ENCODE data around the gene IPO13.

IPO13 gene

GRCh38 chr1:44015206-44015605 is 68.5 kb downstream of the IPO13 start:
- no peak for DNase-seq

GRCh38 chr1:44016041-44016889 is 69.5 kb downstream of the IPO13 start:
- DNase-seq = no peak

- DNase-seq = no peak
Measured at GRCh38 chr1:44016890-44017400, 70.2 kb downstream of the IPO13 start.

Data from stimulated activated CD4-positive, alpha-beta T cell treated with anti-CD3 and anti-CD28 coated beads, Interleukin-15, amount 100 ng/mL, for 24 hours (primary cell).